ENCODE data around the gene ADGRB3. TPM values are rescaled to one million over a fixed set of nuclear protein-coding genes. Genes with fewer than 3 reads are reported as not detected.

The ADGRB3 gene
- total RNA-seq, 1 donor from 2014 or later: 0.92 TPM

DNA sequence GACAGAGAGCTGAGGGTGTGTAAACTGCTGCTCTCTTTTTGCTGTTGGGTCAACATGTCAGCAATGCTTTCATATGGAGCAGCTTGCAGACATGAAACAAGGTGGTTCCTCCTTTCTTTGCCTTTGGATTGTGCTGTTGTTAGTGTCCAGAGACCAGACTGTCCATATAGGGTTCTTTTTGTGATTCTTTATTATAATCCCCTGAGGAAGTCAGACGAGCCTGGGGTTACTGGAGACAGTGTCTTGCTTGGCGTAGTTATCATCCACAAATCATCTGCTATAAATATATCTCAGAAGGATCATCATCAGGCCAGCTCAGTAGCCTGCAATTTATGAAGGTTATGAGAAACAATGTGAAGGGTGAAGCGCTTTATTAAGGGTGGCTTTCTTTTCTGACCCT is 2.3 kb upstream of the ADGRB3 start:
- Histone ChIP-seq H3K4me3 (ENCODE audit: low read depth, low read length) (no peak overlapping the region), H3K36me3 (ENCODE audit: control insufficient read depth, insufficient read depth, low read length) (no peaks in the 10 kb centered on the region), H3K27me3 (ENCODE audit: control insufficient read depth, insufficient read depth, low read length) (peaks cover 12% of the 10 kb centered on the region)
- DNase-seq (ENCODE audit: low read depth): no peak
- TF ChIP-seq, protein P1, sequence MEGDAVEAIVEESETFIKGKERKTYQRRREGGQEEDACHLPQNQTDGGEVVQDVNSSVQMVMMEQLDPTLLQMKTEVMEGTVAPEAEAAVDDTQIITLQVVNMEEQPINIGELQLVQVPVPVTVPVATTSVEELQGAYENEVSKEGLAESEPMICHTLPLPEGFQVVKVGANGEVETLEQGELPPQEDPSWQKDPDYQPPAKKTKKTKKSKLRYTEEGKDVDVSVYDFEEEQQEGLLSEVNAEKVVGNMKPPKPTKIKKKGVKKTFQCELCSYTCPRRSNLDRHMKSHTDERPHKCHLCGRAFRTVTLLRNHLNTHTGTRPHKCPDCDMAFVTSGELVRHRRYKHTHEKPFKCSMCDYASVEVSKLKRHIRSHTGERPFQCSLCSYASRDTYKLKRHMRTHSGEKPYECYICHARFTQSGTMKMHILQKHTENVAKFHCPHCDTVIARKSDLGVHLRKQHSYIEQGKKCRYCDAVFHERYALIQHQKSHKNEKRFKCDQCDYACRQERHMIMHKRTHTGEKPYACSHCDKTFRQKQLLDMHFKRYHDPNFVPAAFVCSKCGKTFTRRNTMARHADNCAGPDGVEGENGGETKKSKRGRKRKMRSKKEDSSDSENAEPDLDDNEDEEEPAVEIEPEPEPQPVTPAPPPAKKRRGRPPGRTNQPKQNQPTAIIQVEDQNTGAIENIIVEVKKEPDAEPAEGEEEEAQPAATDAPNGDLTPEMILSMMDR (IDR thresholded peaks at IDR 0.05; ENCODE audit: insufficient read depth, low read length, poor library complexity, severe bottlenecking): no peak

DNA sequence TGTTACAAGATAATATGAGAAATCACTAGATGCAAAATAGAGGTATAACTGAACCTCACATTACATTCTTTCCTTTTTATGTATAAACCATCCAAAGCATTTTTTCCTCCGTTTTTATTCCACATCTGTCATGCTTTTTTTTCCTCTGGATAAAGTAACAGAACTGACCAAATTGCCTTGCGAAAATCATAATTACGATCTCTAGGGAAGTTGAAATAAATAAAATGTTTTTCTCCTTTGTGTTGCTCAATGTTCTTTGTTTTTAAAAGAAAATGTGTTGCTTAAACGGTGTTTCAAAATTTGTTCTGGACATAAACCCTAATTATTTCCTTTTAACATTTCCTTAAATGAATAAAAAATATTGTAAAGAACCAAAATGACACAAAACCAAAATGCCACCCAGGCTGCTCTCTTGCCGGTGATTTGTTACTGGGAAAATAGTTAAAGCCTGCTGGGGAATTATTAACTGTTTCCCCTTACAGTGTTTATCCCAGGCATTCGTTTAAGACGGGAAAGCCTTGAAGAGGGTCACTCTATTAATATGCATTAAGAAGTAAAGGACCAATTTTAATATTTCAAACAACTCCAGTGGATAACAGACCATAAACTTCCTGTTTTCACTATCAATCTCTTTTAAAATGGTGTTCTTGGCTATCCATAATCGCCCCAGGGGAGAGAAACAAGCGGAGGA is 1.7 kb upstream of the ADGRB3 start:
- H3K4me3 ChIP-seq (ENCODE audit: low read depth, low read length): no peak overlapping the region
- TF ChIP-seq, protein P1 (IDR thresholded peaks at IDR 0.05; ENCODE audit: insufficient read depth, low read length, poor library complexity, severe bottlenecking): no peak
- peaks cover 12% of the 10 kb centered on the region for H3K27me3 ChIP-seq (ENCODE audit: control insufficient read depth, insufficient read depth, low read length)
- no peak for DNase-seq (ENCODE audit: low read depth)
- no peaks in the 10 kb centered on the region for H3K36me3 ChIP-seq (ENCODE audit: control insufficient read depth, insufficient read depth, low read length)

DNA sequence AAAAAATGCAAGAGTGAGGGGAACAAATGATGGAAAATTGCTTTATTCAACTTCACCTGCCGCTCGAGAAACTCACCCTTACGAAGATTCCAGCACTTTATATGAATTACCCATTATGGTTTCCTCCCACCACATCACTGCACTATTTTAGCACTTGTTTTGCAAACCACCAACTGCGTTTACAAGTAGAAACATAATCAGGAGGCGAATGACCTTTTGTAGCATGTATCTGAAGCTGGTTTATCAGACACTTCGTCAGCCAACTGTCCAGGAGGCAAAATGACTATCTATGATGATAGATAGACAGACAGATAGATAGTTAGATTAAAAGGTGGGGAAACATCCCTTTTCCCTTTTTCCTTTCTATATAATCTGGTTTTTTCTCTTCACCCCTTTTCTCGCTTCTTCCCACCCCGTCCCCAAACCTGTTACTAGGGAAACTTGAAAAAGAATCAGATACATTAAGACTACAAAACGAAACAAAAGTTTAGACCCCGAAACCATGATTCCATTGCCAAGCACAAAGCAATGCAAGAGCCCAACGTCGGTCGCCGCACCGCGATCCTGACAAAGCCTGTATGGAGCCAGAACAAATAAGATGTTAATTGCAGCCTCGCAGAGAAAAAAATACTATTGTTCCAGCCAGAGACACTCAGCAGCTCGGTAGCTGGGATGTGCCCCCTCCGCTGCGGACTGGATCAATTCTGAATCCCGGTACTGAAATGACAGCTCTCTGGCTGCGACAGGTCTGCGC is 933 bp upstream of the ADGRB3 start:
- no peak for DNase-seq (ENCODE audit: low read depth)
- Histone ChIP-seq H3K27me3 (ENCODE audit: control insufficient read depth, insufficient read depth, low read length) (peaks cover 12% of the 10 kb centered on the region), H3K36me3 (ENCODE audit: control insufficient read depth, insufficient read depth, low read length) (no peaks in the 10 kb centered on the region), H3K4me3 (ENCODE audit: low read depth, low read length) (peak overlapping the region; percentile 60)
- TF ChIP-seq, protein P1 (IDR thresholded peaks at IDR 0.05; ENCODE audit: insufficient read depth, low read length, poor library complexity, severe bottlenecking): no peak

DNA sequence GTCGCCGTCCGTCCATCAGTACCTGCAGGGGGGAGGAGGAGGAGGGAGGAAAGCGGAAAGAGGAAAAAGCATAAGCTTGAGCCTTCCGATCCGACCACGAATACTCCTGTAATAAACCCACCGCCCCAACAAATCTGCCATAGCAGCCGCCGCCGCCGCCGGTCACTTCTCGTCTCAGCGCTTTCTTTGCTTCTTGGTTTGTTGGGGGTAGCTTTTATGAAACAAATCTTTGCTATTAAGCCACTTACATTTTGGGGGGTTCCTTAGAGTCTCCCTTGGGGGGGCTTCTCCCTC is 277 bp downstream of the ADGRB3 start:
- TF ChIP-seq, protein P1 (IDR thresholded peaks at IDR 0.05; ENCODE audit: insufficient read depth, low read length, poor library complexity, severe bottlenecking): no peak
- H3K4me3 ChIP-seq (ENCODE audit: low read depth, low read length): peak overlapping the region; percentile 60
- no peak for DNase-seq (ENCODE audit: low read depth)
- H3K36me3 ChIP-seq (ENCODE audit: control insufficient read depth, insufficient read depth, low read length): no peaks in the 10 kb centered on the region
- H3K27me3 ChIP-seq (ENCODE audit: control insufficient read depth, insufficient read depth, low read length): peaks cover 12% of the 10 kb centered on the region

DNA sequence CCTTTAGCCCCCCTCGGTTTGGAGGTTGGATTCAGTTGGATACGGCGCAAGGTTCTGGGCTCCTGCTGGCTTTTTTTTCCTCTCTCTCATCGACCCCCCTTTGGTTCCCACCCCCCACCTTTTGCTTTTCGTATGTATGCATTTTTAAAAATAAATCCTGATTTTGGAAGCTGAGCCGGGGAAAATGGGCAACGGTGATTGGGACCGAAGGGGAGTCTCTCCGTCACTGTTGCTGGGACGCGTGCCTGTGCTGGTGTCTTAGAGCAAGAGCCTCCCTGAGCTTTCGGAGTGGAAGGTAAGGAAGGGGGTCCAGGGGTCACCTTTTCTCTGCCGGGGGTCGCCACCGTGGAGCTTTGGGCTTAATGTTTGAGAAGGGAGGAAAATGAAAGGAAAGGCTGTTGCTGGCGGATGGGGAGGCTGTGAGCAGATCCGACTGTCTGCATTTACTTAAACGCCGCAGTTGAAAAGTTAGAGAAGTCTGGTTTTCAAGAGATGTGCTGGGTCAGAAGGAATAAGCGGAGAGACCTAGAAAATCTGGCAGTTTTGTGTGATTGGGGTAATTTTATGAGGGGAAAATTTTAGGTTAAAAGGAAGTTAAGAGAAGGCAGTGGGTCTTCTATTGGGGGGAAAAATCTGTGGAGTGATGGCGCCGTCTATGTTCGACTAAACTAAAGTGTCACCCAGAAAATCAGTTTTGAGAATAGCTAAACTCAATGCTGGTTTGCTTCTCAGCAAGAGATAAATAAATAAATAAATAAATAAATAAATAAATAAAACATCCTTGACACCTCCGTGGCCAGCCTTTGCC is 828 bp downstream of the ADGRB3 start:
- TF ChIP-seq, protein P1 (IDR thresholded peaks at IDR 0.05; ENCODE audit: insufficient read depth, low read length, poor library complexity, severe bottlenecking): no peak
- H3K36me3 ChIP-seq (ENCODE audit: control insufficient read depth, insufficient read depth, low read length): no peaks in the 10 kb centered on the region
- peaks cover 12% of the 10 kb centered on the region for H3K27me3 ChIP-seq (ENCODE audit: control insufficient read depth, insufficient read depth, low read length)
- DNase-seq (ENCODE audit: low read depth): no peak
- H3K4me3 ChIP-seq (ENCODE audit: low read depth, low read length): peak overlapping the region; percentile 60

Data from kidney epithelial cell (primary cell).